Activated B cell treated with CpG ODN at 0.5 μM for 24 hours (primary cell): ENCODE data around the gene HAVCR1. TPM values are rescaled to one million over a fixed set of nuclear protein-coding genes. Genes with fewer than 3 reads are reported as not detected.
"Not testable (repeated sequence)": the region's sequence is repeated elsewhere in the genome, so short reads cannot be mapped to it uniquely, and the experiment has no call there.

ENCODE experiments used
- ATAC-seq: fragments of 200-7000 bp; cut with Tn5 transposase; one replicate; pipeline ENCODE4 v1.10.0; 2021; ENCODE audit warnings: low read depth, mild to moderate bottlenecking, moderate library complexity
- CTCF ChIA-PET: fragments of 350-600 bp; sonication (Branson Sonifier 250); formaldehyde crosslinking; loops from one replicate; lab custom pipeline; 2021; ENCODE audit warnings: antibody characterized with exemption; lab: Charles Lee
- POLR2A ChIA-PET: fragments of 350-600 bp; sonication (Branson Sonifier 250); formaldehyde crosslinking; loops from one replicate; lab custom pipeline; 2021; ENCODE audit warnings: antibody characterized with exemption; lab: Charles Lee
- DNase-seq: peaks from one replicate; pipeline ENCODE4 v3.0.0; 2022
- H3K27ac Mint-ChIP-seq: one replicate; pipeline ENCODE4 v1.8.0; 2020; ENCODE audit warnings: mixed read lengths
- H3K27me3 Mint-ChIP-seq: one replicate; pipeline ENCODE4 v1.8.0; 2021; ENCODE audit warnings: mixed read lengths
- H3K36me3 Mint-ChIP-seq: one replicate; pipeline ENCODE4 v1.8.0; 2021; ENCODE audit warnings: low read depth, mixed read lengths
- H3K4me1 Mint-ChIP-seq: one replicate; pipeline ENCODE4 v1.8.0; 2021; ENCODE audit warnings: mixed read lengths
- H3K4me3 Mint-ChIP-seq: one replicate; pipeline ENCODE4 v1.8.0; 2020; ENCODE audit warnings: mild to moderate bottlenecking, mixed read lengths
- H3K9me3 Mint-ChIP-seq: one replicate; pipeline ENCODE4 v1.8.0; 2020; ENCODE audit warnings: mixed read lengths
- CTCF ChIP-seq: fragments of 200-600 bp; IDR thresholded peaks from one replicate; pipeline ENCODE4 v1.8.0; 2022; ENCODE audit warnings: antibody characterized with exemption, mild to moderate bottlenecking
- intact Hi-C: fragments of 100-400 bp; cut with micrococcal nuclease; formaldehyde crosslinking; loops from one replicate; pipeline ENCODE4 v1.15.1; 2024
- total RNA-seq: library from RNA; stranded (reverse); gene quantifications from 2 replicates; pipeline ENCODE4 v1.2.3, GENCODE V29; 2022

The HAVCR1 gene
- total RNA-seq, 1 donor from 2014 or later, result not detected

DNA sequence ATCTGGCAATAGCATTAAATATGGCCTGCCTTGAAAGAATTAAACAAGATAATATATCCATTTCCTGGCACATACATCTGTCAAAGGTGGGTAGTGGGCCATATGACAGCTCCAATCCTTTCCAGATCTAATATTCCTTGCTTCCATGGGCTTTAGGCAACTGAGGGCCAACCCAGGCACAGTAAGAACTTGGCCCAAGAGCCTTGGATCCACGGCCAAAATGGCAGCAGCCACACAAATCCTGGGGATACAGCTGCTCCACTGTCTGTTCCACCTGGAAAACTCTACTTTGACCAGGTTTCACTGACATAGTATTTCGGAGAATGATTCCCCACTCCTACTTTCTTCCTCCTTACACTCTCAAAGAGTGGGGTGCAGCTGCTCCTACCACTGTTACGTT is 13.3 kb downstream of the HAVCR1 start:
- Mint-ChIP-seq H3K9me3 (no peaks in the 10 kb centered on the region), H3K27me3 (peaks cover 6% of the 10 kb centered on the region), H3K27ac (no peak overlapping the region), H3K4me1 (peaks cover 6% of the 10 kb centered on the region), H3K4me3 (no peak overlapping the region), H3K36me3 (no peaks in the 10 kb centered on the region)
- POLR2A ChIA-PET, result no interaction called here
- TF ChIP-seq CTCF, result no peak
- DNase-seq (no peak), ATAC-seq (no peak)
- CTCF ChIA-PET, result no interaction called here
- intact Hi-C loops, result no loop called here

- no peak for TF ChIP-seq CTCF
- DNase-seq, result no peak
- ChIA-PET POLR2A (no interaction called here), CTCF (no interaction called here)
- no peaks in the 10 kb centered on the region for H3K36me3 Mint-ChIP-seq
- H3K27ac Mint-ChIP-seq, result no peak overlapping the region
- H3K4me3 Mint-ChIP-seq, result no peak overlapping the region
- H3K9me3 Mint-ChIP-seq, result no peaks in the 10 kb centered on the region
- no peak for ATAC-seq
- H3K27me3 Mint-ChIP-seq, result no peaks in the 10 kb centered on the region
- intact Hi-C loops, result no loop called here
- H3K4me1 Mint-ChIP-seq, result peaks cover 7% of the 10 kb centered on the region
These were observed 20.2 kb downstream of the HAVCR1 start for GRCh38 chr5:157038568-157039187.

- H3K4me1 Mint-ChIP-seq, intact Hi-C loops, H3K4me3 Mint-ChIP-seq, H3K9me3 Mint-ChIP-seq, DNase-seq, ATAC-seq, H3K27ac Mint-ChIP-seq, H3K27me3 Mint-ChIP-seq, H3K36me3 Mint-ChIP-seq, CTCF ChIA-PET, POLR2A ChIA-PET: not testable (repeated sequence)
These were observed 24.5 kb downstream of the HAVCR1 start for GRCh38 chr5:157034106-157035072.

- H3K36me3 Mint-ChIP-seq, result no peaks in the 10 kb centered on the region
- peaks cover 2% of the 10 kb centered on the region for H3K4me1 Mint-ChIP-seq
- ChIA-PET CTCF (no interaction called here), POLR2A (no interaction called here)
- H3K27me3 Mint-ChIP-seq, result peaks cover 7% of the 10 kb centered on the region
- no peak for TF ChIP-seq CTCF
- DNase-seq (no peak), ATAC-seq (no peak)
- intact Hi-C loops, result no loop called here
- H3K4me3 Mint-ChIP-seq, result no peak overlapping the region
- H3K9me3 Mint-ChIP-seq, result no peaks in the 10 kb centered on the region
- no peak overlapping the region for H3K27ac Mint-ChIP-seq
These were observed 25.8 kb downstream of the HAVCR1 start for GRCh38 chr5:157033071-157033583.

DNA sequence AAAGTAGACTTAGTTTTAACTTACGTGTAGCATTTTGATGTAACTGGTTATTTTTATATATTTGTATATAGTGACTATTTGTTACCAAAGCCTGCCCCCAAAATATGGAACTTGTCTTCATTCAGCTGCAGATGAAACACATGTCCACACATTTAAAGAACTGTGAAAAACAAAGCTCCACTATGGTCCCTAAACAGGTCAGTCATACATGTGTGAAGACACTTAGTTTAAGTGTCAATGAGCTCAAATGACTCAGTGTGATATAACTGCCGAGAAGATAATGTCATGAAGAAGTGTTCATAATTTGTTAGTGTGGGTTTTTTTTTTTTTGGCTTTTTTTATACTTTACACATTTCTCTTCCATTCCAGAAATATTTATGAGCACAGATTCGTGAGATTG is 28.2 kb downstream of the HAVCR1 start:
- intact Hi-C loops, result no loop called here
- TF ChIP-seq CTCF, result no peak
- Mint-ChIP-seq H3K36me3 (no peaks in the 10 kb centered on the region), H3K27ac (no peak overlapping the region), H3K27me3 (peaks cover 7% of the 10 kb centered on the region), H3K4me3 (no peak overlapping the region), H3K4me1 (no peaks in the 10 kb centered on the region), H3K9me3 (no peaks in the 10 kb centered on the region)
- ATAC-seq (no peak), DNase-seq (no peak)
- POLR2A ChIA-PET, result no interaction called here
- CTCF ChIA-PET, result no interaction called here
